Colon (tissue), 2 donors: ENCODE measurements around the gene GNL3.
"Not testable (repeated sequence)": the region's sequence is repeated elsewhere in the genome, so short reads cannot be mapped to it uniquely, and the experiment has no call there.

ENCODE experiments used
- FAIRE-seq: peaks from 2 replicates; lab custom pipeline; 2012; peaks lifted over from hg19 to GRCh38; lab: Jason Lieb, UNC
- donor health status: control.
- donor health status: control.

GNL3 gene

GRCh38 chr3:52721002-52721729, 35.3 kb downstream of the GNL3 start:
- no peak for FAIRE-seq

DNA sequence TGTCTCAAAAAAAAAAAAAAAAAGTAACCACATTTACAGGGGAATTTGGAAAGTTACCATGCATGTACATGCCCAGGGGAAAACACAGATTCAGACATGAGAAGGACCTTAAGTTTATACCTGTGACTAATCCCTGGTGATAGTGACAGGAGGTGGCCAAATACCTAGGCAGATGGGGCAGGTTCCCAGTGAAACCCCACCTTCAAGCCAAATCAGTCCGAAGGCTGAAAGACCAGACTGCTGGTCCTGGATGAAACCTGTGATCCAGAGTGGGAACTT, 35.8 kb downstream of the GNL3 start:
- FAIRE-seq, result no peak

DNA sequence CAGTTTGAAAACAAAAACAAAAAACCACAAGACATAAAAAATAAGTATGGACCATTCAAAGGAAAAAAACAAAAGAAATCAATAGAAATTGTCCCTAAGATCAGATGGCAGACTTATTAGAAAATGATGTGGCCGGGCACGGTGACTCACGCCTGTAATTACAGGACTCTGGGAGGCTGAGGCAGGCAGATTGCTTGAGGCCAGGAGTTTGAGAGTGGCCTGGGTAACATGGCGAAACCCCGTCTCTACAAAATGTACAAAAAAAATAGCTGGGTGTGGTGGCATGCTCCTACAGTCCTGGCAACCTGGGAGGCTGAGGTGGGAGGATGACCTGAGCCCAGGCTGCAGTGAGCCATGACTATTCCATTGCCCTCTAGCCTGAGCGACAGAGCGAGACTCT, 36.7 kb downstream of the GNL3 start:
- FAIRE-seq, result no peak

DNA sequence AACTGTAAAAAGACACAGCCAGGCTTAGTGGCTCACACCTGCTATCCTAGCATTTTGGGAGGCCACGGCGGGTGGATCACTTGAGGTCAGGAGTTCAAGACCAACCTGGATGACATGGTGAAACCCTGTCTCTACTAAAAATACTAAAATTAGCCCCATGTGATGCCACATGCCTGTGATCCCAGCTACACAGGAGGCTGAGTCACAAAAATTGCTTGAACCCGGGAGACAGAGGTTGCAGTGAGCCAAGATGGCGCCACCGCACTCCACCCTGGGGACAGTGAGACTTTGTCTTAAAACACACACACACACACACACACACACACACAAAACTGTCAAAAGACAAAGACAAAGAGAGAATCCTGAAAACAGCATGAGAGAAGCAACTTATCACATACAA, 38.1 kb downstream of the GNL3 start:
- no peak for FAIRE-seq

DNA sequence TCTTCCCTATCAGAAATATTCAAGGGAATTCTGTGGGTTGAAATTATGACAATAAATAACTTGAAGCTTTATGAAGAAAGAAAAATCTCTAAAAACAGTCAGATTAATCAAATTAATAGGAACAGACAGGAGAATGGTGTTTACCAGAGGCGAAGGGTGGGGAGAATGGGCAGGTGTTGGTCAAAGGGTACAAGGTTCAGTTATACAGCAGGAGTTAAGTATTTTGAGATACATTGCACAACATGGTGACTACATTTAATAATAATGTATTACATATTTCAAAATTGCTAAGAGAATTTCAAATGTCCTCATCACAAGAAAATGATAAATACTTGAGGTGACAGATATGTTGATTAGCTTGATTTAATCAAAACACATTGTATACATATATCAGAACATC, 38.7 kb downstream of the GNL3 start:
- no peak for FAIRE-seq

DNA sequence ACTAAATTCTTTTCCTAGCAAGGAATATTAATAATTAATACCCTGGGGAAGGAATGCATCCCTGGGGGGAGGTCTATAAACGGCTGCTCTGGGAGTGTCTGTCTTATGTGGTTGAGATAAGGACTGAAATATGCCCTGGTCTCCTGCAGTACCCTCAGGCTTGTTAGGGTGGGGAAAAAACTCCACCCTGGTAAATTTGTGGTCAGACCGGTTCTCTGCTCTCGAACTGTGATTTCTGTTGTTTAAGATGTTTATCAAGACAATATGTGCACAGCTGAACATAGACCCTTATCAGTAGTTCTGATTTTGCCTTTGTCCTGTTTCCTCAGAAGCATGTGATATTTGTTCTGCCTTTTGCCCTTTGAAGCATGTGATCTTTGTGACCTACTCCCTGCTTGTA, 42.9 kb downstream of the GNL3 start:
- FAIRE-seq, result not testable (repeated sequence)

- no peak for FAIRE-seq
Observed at GRCh38 chr3:52730681-52731080, 44.8 kb downstream of the GNL3 start.

- FAIRE-seq, result no peak
Observed at GRCh38 chr3:52731590-52731989, 45.8 kb downstream of the GNL3 start.

DNA sequence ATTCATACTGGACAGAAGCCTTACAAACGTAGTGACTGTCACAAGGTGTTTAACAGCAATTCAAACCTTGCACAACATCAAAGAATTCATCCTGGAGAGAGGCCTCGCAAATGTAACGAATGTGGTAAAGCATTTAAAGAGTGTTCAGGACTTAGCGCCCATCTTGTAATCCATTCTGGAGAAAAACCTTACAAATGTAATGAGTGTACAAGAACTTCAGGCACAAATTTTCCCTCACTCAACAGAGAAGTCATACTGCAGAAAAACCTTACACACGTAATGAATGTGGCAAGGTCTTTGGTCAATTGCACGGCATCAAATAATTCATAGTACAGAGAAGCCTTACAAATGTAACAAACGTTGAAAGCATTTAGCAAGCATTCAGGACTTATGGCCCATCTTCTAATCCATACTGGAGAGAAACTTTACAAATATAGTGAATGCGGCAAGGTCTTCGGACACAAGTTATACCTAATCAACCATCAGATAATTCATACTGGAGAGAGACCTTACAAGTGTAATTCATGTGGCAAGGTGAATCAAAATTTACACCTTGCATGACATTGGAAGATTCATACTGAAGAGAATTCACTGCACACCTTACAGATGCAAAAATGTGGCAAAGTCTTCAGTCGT, 47.5 kb downstream of the GNL3 start:
- no peak for FAIRE-seq

DNA sequence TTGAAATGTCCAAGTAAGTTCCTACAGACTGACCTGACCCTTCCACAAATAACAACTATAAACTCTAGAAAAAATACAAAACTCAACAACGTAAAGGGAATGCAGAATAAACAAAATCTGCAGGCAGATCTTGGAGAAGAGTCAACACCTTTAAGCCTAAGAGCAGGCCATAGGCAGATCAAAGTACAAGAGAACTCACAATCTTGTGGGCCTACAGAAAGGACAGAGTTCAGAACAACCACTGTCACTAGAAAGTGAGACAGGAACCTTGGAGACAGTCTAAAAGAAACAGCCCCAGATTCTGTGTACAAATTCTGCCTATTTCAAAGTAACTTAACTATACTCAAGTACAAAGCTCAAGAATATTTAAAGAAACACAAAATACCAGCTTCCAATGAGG, 53.9 kb downstream of the GNL3 start:
- FAIRE-seq, result no peak

- no peak for FAIRE-seq
Observed at GRCh38 chr3:52742418-52743041, 56.7 kb downstream of the GNL3 start.

GRCh38 chr3:52743152-52743551, 57.3 kb downstream of the GNL3 start:
- FAIRE-seq, result no peak

DNA sequence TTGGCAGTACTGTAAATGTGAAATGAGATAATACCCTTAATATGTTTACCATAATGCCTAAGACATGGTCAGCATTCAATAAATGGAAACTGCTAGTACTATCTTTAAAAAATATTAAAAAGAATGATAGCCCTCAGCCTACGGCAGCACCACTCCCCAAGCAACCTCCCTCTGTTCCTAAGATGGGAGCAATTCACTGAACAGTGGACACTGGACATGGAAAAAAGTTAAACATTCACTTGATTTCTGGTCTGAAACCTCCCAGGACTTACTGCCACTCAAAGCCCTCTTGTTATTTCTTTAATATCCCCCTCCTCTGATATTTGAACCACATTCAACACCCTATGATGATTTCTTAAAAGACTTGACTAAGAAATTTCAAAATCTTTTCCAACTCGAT, 57.9 kb downstream of the GNL3 start:
- FAIRE-seq, result no peak
